Psoas muscle (tissue), 8 donors: ENCODE data around the gene AP1G2. TPM values are rescaled to one million over a fixed set of nuclear protein-coding genes. Genes with fewer than 3 reads are reported as not detected.

Experiments
- ATAC-seq, 4 donors: fragments of 200-7000 bp; cut with Tn5 transposase; one replicate each; pipeline ENCODE4 v1.9.1; 2020; ENCODE audit warnings: moderate library complexity in 3 of 4, mild to moderate bottlenecking in 2 of 4
- DNase-seq, 2 donors: peaks; one replicate each; pipeline ENCODE4 v3.0.0-alpha.2; 2020
- H3K27ac ChIP-seq: fragments of 200-600 bp; one replicate; pipeline ENCODE4 v1.8.0; 2022
- H3K27me3 ChIP-seq, 3 donors: fragments of 200-600 bp in 1 of 3; one replicate each; pipeline versions ENCODE4 v1.6.1 to v1.8.0; 2013 to 2022; ENCODE audit warnings: low read length in 2 of 3, mild to moderate bottlenecking in 2 of 3, moderate library complexity in 1 of 3; ENCODE audit not compliant: insufficient read depth in 3 of 3
- H3K36me3 ChIP-seq, 2 donors: fragments of 200-600 bp in 1 of 2; one replicate each; pipeline versions ENCODE4 v1.6.1 to v1.8.0; 2013 to 2022; ENCODE audit warnings: low read depth in 1 of 2, mild to moderate bottlenecking in 1 of 2, moderate library complexity in 1 of 2; ENCODE audit not compliant: insufficient read depth in 1 of 2
- H3K4me1 ChIP-seq: fragments of 200-600 bp; one replicate; pipeline ENCODE4 v1.8.0; 2022
- H3K4me3 ChIP-seq: fragments of 200-600 bp; one replicate; pipeline ENCODE4 v1.8.0; 2022; ENCODE audit warnings: mild to moderate bottlenecking
- H3K9me3 ChIP-seq: fragments of 200-600 bp; one replicate; pipeline ENCODE4 v1.8.0; 2022
- WGBS, 3 donors: extraction: QIAGEN DNeasy Blood & Tissue Kit; methylation state at CpG; one replicate each; pipeline versions ENCODE4 v1.1.6 to v1.1.7; 2013; 5-methylcytosine and 5-hydroxymethylcytosine counted together
- intact Hi-C, 2 donors: fragments of 100-400 bp; cut with DNase I; formaldehyde crosslinking; loops; one replicate each; pipeline versions ENCODE4 v1.11.0 to v1.14.2; 2022
- polyA plus RNA-seq, 3 donors: library from polyadenylated mRNA; stranded (reverse); fragments of 200-250 nt; gene quantifications; one replicate each; pipeline ENCODE4 v1.2.3, GENCODE V29; 2013
- total RNA-seq, 4 donors: library from RNA; stranded (reverse); fragmentation: NEBNext Ultra II Directional in 2 of 4; extraction: Animal tissue kit (Norgen Biotek cat#: 25700) in 2 of 4; gene quantifications; one replicate each; pipeline versions ENCODE4 v1.2.1 to v1.2.4, GENCODE V29; 2021 to 2023
- TF ChIP-seq, protein P1 (sequence below): fragments of 200-600 bp; IDR thresholded peaks from one replicate; pipeline ENCODE4 v1.8.0; 2022; ENCODE audit warnings: antibody characterized with exemption
- donor health status: healthy with polysubstance abuse.
- donor health status: DM: no; HTN: no; CAD: no; lungs with moderate emphysema.
- donor health status: Bipolar disorder and iron deficiency.
- donor health status: healthy.
- donor health status: DM: yes; HTN: yes; CAD: no.
- donor health status: DM: no; HTN: no; CAD: no.
- donor health status: DM: no; HTN: no; CAD: no.
- donor health status: DM: yes; HTN: yes; CAD: no.

Gene AP1G2
- total and polyA plus RNA-seq, 7 donors = 3.3 to 11.0 (median 5.3) TPM

DNA sequence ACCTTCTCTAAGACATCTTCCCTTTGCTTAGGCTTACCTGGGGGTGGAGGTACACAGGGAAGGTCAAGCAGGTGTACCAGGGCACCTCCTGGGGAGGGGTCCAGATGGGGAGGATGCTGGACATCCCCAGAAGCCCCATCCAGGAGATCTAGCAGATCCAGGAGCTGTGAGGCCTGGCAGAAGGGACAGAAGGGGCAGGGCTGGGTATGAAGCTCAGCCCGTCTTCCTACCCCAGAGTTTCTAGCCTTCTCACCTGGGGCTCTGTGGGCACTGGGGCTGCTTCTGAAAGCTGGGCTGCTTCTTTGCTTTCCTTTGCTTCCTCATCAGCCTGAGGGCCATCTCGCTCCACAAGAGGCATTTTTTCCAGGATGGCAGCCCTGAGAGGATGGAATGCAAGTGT, 6.3 kb downstream of the AP1G2 start:
- H3K4me1 ChIP-seq = peaks cover 15% of the 10 kb centered on the region
- H3K4me3 ChIP-seq = no peak overlapping the region
- H3K9me3 ChIP-seq = no peaks in the 10 kb centered on the region
- no peak overlapping the region for H3K27ac ChIP-seq
- TF ChIP-seq, protein P1, sequence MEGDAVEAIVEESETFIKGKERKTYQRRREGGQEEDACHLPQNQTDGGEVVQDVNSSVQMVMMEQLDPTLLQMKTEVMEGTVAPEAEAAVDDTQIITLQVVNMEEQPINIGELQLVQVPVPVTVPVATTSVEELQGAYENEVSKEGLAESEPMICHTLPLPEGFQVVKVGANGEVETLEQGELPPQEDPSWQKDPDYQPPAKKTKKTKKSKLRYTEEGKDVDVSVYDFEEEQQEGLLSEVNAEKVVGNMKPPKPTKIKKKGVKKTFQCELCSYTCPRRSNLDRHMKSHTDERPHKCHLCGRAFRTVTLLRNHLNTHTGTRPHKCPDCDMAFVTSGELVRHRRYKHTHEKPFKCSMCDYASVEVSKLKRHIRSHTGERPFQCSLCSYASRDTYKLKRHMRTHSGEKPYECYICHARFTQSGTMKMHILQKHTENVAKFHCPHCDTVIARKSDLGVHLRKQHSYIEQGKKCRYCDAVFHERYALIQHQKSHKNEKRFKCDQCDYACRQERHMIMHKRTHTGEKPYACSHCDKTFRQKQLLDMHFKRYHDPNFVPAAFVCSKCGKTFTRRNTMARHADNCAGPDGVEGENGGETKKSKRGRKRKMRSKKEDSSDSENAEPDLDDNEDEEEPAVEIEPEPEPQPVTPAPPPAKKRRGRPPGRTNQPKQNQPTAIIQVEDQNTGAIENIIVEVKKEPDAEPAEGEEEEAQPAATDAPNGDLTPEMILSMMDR = no peak
- intact Hi-C loops = loop anchor here (5.0 to 10.0 kb wide), 2 partner anchors 234 to 296 kb away; no protein-coding TSS in a partner anchor
- ATAC-seq = no peak
- 59 to 73% (median 71%) methylated on average over 2 of the region's 2 CpGs for WGBS, 3 donors
- H3K27me3 ChIP-seq = no peaks in the 10 kb centered on the region
- DNase-seq = no peak
- peaks cover 0 to 25% of the 10 kb centered on the region in 2 donors for H3K36me3 ChIP-seq

DNA sequence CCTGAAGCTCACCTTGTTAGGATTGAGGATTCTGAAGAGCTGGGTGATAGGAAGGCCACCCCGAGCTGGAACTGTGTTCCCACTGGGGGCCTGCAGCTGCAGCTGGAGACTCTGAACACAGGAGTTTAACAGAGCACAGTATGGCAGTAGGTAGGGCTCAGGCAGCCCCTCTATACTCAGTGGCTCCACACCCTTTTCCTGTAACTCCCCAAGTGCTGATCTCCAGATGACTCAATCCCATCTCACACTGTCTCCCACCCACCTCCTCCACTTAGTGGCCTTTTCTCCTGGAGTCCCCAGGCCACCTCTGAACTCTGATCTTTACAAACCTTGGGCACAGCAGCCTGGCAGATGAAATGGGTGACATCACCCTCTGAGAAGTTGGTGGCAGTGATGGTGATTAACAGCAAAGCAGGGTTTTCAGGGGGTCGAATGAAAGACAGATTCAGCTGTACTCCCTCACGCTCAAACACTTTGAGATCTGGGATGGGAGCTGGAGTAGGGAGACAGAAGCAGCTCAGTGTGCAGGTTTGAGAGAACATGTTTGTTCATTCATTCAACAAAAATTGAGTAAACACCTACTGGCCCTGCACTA, 7.6 kb downstream of the AP1G2 start:
- 79 to 91% (median 81%) methylated on average over 3 of the region's 3 CpGs for WGBS, 3 donors
- Histone ChIP-seq H3K4me1 (peaks cover 20% of the 10 kb centered on the region), H3K27me3 (no peaks in the 10 kb centered on the region), H3K4me3 (no peak overlapping the region), H3K27ac (no peak overlapping the region), H3K36me3 (peaks cover 0 to 25% of the 10 kb centered on the region in 2 donors), H3K9me3 (no peaks in the 10 kb centered on the region)
- intact Hi-C loops = loop anchor here (5.0 to 10.0 kb wide), 3 partner anchors 233 to 295 kb away; partner anchors contain the start of gene PABPN1 (in 1 of the 2)
- ATAC-seq (no peak), DNase-seq (no peak)
- TF ChIP-seq, protein P1 = no peak

DNA sequence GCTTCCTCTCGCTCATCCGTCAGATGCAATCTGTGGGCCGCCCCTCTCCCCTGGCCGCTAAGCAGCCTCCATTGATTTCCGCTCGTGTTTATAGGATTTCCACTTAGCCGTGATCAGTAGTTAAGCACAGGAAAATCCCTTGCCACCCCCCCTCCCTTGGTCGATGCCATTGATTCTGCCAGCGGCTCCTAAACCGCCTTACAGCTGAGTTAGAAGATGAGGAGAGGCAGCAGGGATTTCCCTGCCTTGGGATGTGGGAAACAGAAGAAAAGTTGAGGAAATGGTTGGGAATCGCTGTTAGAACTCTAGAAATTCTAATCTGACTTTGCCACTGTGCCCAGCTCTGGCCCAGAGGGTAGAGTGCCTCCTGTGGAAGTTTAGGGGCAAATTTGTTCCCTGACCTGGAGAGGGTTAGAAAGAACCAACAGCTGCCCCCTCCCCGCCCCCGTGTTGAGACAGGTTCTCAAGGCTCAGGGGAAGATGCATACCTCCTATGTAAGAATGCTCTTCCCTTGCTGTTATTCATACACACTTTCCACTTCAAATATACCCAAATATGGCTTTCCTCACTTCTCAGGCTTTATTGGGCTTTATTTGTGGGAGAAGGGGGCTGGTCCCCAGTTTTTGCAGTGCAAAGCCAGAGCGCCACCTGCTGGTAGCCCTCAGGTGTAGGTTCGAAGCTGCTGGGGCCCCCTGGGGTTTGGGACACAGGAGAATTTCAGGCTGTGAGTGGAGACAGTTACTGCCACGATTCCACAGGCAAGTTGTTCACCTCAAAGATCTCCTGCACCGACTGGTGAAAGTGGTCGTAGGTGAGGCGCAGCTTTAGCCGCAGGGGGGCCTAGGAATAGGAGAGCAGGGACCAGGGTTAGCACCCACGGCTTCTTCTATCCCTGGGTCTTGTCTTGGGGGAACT, 8.3 kb downstream of the AP1G2 start:
- DNase-seq = peak; percentile 53 to 81
- Histone ChIP-seq H3K27ac (no peak overlapping the region), H3K36me3 (peaks cover 0 to 25% of the 10 kb centered on the region in 2 donors), H3K4me1 (peaks cover 22% of the 10 kb centered on the region), H3K27me3 (no peaks in the 10 kb centered on the region), H3K9me3 (no peaks in the 10 kb centered on the region), H3K4me3 (no peak overlapping the region)
- intact Hi-C loops = loop anchor here in 1 of 2 donors (10.0 kb wide), 1 partner anchor 234 kb away; the partner anchor contains the start of gene PABPN1
- WGBS, 3 donors = 74 to 77% (median 77%) methylated on average over 21 of the region's 21 CpGs
- TF ChIP-seq, protein P1 = peak; percentile 83
- no peak for ATAC-seq

DNA sequence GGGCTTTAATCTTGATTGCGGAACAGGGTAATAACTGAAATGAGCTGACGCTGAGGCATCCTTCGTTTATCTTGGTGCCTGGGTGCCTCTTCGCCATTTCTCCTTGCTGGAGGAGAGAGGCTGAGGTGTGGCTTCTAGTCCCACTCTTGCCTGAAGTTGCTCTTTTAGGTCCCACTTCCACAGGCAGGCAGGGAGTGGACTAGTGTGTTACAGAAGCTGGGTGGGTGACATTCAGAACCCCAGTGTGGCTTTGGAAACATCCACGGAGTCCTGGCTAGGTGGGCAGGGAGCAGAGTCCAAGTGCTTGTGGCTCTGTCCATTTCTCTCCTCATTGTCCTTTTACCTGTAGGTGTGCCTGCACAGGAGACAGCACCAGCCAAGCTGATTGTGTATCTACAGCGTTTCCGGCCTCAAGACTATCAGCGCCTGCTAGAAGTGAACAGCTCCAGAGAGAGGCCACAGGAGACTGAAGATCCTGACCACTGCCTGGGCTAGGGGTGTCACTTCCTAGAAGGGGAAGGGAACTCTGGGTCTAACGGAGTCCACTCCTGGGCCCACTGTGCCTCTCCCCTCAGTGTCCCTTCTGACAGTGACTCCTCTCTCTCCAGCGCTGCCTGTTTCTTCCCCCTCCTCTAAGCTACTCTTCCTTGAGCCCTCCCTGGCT, 9.1 kb downstream of the AP1G2 start:
- peaks cover 0 to 25% of the 10 kb centered on the region in 2 donors for H3K36me3 ChIP-seq

More for the DNA sequence above, 9.1 kb downstream of the AP1G2 start:
- Histone ChIP-seq H3K4me1 (peaks cover 22% of the 10 kb centered on the region), H3K4me3 (no peak overlapping the region), H3K9me3 (no peaks in the 10 kb centered on the region), H3K27ac (no peak overlapping the region), H3K27me3 (no peaks in the 10 kb centered on the region)
- intact Hi-C loops = loop anchor here in 1 of 2 donors (10.0 kb wide), 1 partner anchor 234 kb away; the partner anchor contains the start of gene PABPN1
- DNase-seq (no peak), ATAC-seq (no peak)
- TF ChIP-seq, protein P1 = no peak
- WGBS, 3 donors = 85 to 88% (median 88%) methylated on average over 10 of the region's 10 CpGs
